Measurements from ENCODE around the gene PSMD5. TPM values are rescaled to one million over a fixed set of nuclear protein-coding genes. Genes with fewer than 3 reads are reported as not detected.

Gene PSMD5
- total RNA-seq, 1 donor from 2014 or later: 54.3 TPM

DNA sequence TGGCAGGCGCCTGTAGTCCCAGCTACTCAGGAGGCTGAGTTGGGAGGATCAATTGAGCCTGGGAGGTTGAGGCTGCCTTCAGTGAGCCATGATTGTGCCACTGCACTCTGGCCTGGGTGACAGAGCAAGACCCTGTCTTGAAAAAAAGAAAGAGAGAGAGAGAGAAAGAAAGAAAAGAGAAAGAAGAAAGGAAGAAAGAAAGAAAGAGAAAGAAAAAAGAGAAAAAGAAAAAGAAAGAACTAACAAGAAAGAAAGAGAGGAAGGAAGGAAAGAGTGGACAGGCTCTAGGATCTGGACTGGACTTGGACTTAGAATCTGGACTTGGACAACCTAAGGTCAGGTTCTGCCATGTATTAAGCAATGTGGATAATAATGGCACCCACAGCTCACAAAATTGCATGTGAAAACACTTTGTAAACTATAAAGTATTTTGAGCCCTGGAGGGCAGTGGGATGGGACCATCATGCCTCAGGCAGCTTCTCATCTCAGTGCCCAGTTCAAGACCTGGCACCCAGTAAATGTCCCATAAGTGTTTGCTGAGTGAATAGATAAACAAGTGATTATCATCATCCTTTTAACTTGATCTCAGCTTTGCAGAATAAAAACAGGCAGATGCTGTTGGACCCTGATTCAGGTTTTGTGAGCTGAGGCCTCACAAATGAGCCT is 47.0 kb upstream of the PSMD5 start:
- no peaks in the 10 kb centered on the region for H3K27me3 Mint-ChIP-seq (ENCODE audit: low read depth)
- H3K27ac Mint-ChIP-seq (ENCODE audit: unreplicated experiment): no peak overlapping the region
- no peaks in the 10 kb centered on the region for H3K36me3 Mint-ChIP-seq (ENCODE audit: low read depth)
- no peaks in the 10 kb centered on the region for H3K9me3 Mint-ChIP-seq
- H3K4me3 Mint-ChIP-seq: no peak overlapping the region
- TF ChIP-seq, protein P1, sequence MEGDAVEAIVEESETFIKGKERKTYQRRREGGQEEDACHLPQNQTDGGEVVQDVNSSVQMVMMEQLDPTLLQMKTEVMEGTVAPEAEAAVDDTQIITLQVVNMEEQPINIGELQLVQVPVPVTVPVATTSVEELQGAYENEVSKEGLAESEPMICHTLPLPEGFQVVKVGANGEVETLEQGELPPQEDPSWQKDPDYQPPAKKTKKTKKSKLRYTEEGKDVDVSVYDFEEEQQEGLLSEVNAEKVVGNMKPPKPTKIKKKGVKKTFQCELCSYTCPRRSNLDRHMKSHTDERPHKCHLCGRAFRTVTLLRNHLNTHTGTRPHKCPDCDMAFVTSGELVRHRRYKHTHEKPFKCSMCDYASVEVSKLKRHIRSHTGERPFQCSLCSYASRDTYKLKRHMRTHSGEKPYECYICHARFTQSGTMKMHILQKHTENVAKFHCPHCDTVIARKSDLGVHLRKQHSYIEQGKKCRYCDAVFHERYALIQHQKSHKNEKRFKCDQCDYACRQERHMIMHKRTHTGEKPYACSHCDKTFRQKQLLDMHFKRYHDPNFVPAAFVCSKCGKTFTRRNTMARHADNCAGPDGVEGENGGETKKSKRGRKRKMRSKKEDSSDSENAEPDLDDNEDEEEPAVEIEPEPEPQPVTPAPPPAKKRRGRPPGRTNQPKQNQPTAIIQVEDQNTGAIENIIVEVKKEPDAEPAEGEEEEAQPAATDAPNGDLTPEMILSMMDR (conservative IDR thresholded peaks at IDR 0.05): no peak
- peaks cover 16% of the 10 kb centered on the region for H3K4me1 Mint-ChIP-seq
- DNase-seq (ENCODE audit: low read depth, low spot score): no peak

DNA sequence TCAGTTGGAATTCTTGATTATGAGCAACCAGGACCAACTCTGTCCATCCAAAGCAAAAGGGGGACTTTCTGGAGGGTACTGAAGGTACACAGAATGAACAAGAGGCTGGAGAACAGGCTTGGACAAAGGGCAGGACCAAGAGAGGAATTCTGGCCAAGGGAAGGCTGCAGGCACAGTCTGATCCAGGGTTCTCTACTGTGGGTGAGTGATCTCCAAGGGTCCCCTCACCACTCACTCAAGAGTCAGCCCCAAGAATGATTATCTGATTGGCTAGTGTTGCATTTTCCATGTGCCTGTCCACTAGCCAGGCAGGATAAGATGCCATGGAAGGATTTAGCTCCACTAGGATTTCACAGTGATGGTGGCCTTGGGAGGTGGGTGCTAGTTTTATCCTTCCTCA is 45.9 kb upstream of the PSMD5 start:
- Mint-ChIP-seq H3K4me1 (peaks cover 16% of the 10 kb centered on the region), H3K27ac (ENCODE audit: unreplicated experiment) (no peak overlapping the region), H3K36me3 (ENCODE audit: low read depth) (no peaks in the 10 kb centered on the region), H3K27me3 (ENCODE audit: low read depth) (no peaks in the 10 kb centered on the region), H3K4me3 (no peak overlapping the region), H3K9me3 (no peaks in the 10 kb centered on the region)
- TF ChIP-seq, protein P1 (conservative IDR thresholded peaks at IDR 0.05): no peak
- DNase-seq (ENCODE audit: low read depth, low spot score): no peak

DNA sequence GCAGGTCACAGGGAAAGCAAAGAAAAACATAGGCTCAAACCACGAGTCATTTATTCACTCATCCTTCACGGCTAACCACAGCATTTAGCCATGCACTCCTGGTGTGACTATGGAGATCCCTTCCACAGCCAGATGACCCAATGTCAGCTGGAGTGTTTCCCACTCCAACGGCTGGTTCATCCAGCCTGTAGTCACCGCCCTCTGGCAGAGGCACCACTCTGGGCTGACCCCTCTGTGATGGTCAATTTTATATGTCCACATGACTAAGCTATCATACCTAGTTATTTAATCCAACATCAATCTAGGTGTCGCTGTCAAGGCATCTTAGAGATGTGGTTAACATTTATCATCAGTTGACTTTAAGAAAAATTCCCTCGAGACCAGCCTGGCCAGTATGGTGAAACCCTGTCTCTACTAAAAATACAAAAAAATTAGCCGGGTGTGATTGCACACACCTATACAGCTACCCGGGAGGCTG is 43.8 kb upstream of the PSMD5 start:
- H3K4me3 Mint-ChIP-seq: no peak overlapping the region
- no peaks in the 10 kb centered on the region for H3K27me3 Mint-ChIP-seq (ENCODE audit: low read depth)
- no peaks in the 10 kb centered on the region for H3K36me3 Mint-ChIP-seq (ENCODE audit: low read depth)
- TF ChIP-seq, protein P1 (conservative IDR thresholded peaks at IDR 0.05): no peak
- no peak for DNase-seq (ENCODE audit: low read depth, low spot score)
- H3K4me1 Mint-ChIP-seq: peaks cover 12% of the 10 kb centered on the region
- H3K27ac Mint-ChIP-seq (ENCODE audit: unreplicated experiment): no peak overlapping the region
- no peaks in the 10 kb centered on the region for H3K9me3 Mint-ChIP-seq

DNA sequence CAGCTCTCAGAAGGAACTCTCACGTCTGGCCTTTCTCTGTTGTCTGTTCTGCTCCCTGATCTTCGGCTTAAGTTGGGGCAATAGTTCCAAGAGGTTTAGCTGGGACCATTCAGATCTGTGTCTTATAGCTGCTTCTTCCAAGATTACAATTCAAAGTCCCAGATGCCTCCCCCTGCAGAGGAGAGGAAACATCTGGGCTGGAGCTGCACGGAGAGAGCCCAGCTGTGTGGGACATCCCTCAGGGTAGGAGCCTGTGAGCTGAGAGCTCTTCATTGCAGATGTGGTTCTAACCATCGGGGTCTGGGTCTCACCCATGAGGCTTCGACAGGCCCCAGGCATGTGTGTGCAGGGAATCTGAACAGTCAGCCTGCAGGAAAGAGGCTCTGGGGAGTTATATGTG is 43.2 kb upstream of the PSMD5 start:
- TF ChIP-seq, protein P1 (conservative IDR thresholded peaks at IDR 0.05): no peak
- Mint-ChIP-seq H3K27me3 (ENCODE audit: low read depth) (no peaks in the 10 kb centered on the region), H3K27ac (ENCODE audit: unreplicated experiment) (peak overlapping the region; percentile 47), H3K4me3 (no peak overlapping the region), H3K36me3 (ENCODE audit: low read depth) (no peaks in the 10 kb centered on the region), H3K4me1 (peaks cover 12% of the 10 kb centered on the region), H3K9me3 (no peaks in the 10 kb centered on the region)
- DNase-seq (ENCODE audit: low read depth, low spot score): no peak

DNA sequence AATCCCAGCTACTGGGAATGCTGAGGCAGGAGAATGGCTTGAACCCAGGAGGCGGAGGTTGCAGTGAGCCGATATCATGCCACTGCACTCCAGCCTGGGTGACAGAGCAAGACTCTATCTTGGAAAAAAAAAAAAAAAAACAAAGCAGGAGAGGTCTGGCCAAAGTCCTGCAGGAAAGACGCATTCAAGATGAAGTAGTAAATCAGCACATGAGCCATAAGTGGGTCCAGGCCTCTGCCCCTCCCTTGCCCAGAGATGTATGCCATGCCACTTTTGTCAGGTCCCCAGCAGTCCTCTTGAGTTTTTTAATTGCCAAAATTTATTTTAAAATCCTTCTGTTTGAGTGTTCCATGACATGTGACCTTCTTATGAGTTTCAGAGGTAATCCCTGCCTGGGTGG is 42.7 kb upstream of the PSMD5 start:
- Mint-ChIP-seq H3K27ac (ENCODE audit: unreplicated experiment) (no peak overlapping the region), H3K36me3 (ENCODE audit: low read depth) (no peaks in the 10 kb centered on the region), H3K9me3 (no peaks in the 10 kb centered on the region), H3K4me3 (no peak overlapping the region), H3K27me3 (ENCODE audit: low read depth) (no peaks in the 10 kb centered on the region), H3K4me1 (peaks cover 8% of the 10 kb centered on the region)
- TF ChIP-seq, protein P1 (conservative IDR thresholded peaks at IDR 0.05): no peak
- DNase-seq (ENCODE audit: low read depth, low spot score): no peak

Data from neural crest cell (in vitro differentiated cells).